Measurements from ENCODE around the gene AUNIP. TPM values are rescaled to one million over a fixed set of nuclear protein-coding genes. Genes with fewer than 3 reads are reported as not detected.
A peak's percentile ranks its signal among the peaks of the same experiment; 100 is the strongest.

The AUNIP gene
- total RNA-seq, 1 experiment from 2014 or later = 9.4 TPM

DNA sequence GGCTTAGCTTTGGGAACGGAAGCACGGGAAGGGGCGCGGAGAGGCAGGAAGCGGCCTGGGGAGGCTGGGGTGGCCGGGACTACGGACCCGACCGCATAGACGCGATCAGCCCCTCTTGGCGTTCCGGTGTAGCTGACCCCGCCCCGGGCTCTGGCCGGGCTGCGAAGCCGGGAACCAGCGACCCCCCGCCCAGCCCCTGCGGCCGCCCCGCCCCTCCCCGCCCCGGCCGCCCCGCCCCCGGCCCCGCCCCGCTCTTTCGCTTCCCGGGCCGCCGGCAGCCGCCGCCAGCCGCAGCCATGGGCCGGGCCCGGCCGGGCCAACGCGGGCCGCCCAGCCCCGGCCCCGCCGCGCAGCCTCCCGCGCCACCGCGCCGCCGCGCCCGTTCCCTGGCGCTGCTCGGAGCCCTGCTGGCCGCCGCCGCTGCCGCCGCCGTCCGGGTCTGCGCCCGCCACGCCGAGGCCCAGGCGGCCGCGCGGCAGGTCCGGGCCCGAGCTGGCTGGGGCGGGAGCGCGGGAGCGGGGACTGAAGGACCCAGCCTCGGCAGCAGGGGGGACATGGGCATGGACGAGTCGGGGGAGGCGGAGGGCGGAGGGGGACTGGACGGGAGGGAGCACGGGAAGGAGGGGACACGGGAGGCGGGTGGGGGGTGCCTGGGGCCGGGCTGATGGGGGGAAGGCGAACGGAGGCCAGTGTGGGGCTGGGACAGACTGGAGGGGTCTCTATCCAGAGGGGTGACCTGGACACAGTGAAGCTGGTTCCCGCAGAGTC, 59.1 kb downstream of the AUNIP start, which contains the start of gene SELENON:
SELENON (plus strand) TSS at position 259 of the 768 bp plus-strand sequence; CDS start at position 297, 38 bp downstream.
- Mint-ChIP-seq H3K36me3 (ENCODE audit: insufficient read depth, unreplicated experiment) (no peaks in the 10 kb centered on the region), H3K4me3 (ENCODE audit: unreplicated experiment) (peak within 1 kb of the TSS; percentile 70), H3K27me3 (ENCODE audit: insufficient read depth, unreplicated experiment) (no peaks in the 10 kb centered on the region), H3K4me1 (ENCODE audit: insufficient read depth, unreplicated experiment) (peaks cover 18% of the 10 kb centered on the region), H3K9me3 (ENCODE audit: unreplicated experiment) (no peaks in the 10 kb centered on the region), H3K27ac (ENCODE audit: low read depth, unreplicated experiment) (peak within 1 kb of the TSS; percentile 65)
- TF ChIP-seq, protein P1, sequence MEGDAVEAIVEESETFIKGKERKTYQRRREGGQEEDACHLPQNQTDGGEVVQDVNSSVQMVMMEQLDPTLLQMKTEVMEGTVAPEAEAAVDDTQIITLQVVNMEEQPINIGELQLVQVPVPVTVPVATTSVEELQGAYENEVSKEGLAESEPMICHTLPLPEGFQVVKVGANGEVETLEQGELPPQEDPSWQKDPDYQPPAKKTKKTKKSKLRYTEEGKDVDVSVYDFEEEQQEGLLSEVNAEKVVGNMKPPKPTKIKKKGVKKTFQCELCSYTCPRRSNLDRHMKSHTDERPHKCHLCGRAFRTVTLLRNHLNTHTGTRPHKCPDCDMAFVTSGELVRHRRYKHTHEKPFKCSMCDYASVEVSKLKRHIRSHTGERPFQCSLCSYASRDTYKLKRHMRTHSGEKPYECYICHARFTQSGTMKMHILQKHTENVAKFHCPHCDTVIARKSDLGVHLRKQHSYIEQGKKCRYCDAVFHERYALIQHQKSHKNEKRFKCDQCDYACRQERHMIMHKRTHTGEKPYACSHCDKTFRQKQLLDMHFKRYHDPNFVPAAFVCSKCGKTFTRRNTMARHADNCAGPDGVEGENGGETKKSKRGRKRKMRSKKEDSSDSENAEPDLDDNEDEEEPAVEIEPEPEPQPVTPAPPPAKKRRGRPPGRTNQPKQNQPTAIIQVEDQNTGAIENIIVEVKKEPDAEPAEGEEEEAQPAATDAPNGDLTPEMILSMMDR (IDR thresholded peaks at IDR 0.05; ENCODE audit: unreplicated experiment) = no peak
- ChIA-PET POLR2A (interaction anchor here (0.6 to 2.3 kb wide), 3 partner anchors 19 to 553 kb away, joined by 3 to 6 read pairs (median 5); partner anchors contain the start of genes MTFR1L and RSRP1), CTCF (interaction anchor here (0.5 to 3.8 kb wide), 6 partner anchors 10 to 296 kb away, joined by 3 to 16 read pairs (median 5); no protein-coding TSS in a partner anchor)
- intact Hi-C loops (cut with micrococcal nuclease) = loop anchor here (5.0 to 10.0 kb wide), 5 partner anchors 103 to 555 kb away; partner anchors contain the start of gene RSRP1
- no TSS peak for BruUV-seq (replicated peaks)
- DNase-seq (ENCODE audit: unreplicated experiment) = peak; percentile 21

DNA sequence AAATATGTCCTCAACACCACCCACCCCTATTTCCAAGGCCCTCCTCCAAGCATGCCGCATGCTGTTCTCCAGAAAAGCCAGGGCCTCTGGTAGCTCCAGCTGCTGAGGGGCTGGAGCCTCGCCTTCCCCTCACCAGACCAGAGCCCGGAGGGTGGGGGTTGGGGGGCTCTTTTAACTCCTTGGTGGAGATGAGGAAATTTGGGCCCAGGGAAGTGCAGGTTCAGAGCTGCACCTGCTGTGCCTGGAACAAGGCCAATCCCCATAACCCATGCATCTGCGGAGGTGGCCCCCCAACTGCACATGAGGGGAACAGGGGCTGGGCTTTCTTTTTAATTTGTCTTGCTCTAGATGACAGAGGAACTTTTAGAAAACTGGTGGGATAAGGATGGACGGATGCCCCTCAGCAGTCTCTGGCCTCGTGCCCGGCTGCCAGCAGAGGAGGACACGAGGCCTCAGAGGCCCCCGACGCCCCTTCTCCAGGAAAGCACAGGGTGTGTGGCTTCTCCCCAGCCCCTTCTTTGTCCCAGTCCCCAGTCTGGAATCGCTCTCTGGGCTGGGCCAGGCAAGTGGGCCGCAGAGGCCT, 59.8 kb downstream of the AUNIP start:
- TF ChIP-seq, protein P1 (IDR thresholded peaks at IDR 0.05; ENCODE audit: unreplicated experiment) = no peak
- Mint-ChIP-seq H3K4me3 (ENCODE audit: unreplicated experiment) (peak overlapping the region; percentile 70), H3K4me1 (ENCODE audit: insufficient read depth, unreplicated experiment) (peaks cover 18% of the 10 kb centered on the region), H3K36me3 (ENCODE audit: insufficient read depth, unreplicated experiment) (no peaks in the 10 kb centered on the region), H3K9me3 (ENCODE audit: unreplicated experiment) (no peaks in the 10 kb centered on the region), H3K27me3 (ENCODE audit: insufficient read depth, unreplicated experiment) (no peaks in the 10 kb centered on the region), H3K27ac (ENCODE audit: low read depth, unreplicated experiment) (no peak overlapping the region)
- intact Hi-C loops (cut with micrococcal nuclease) = loop anchor here (5.0 to 10.0 kb wide), 5 partner anchors 102 to 555 kb away; partner anchors contain the start of gene RSRP1
- ChIA-PET CTCF (interaction anchor here (0.6 to 3.8 kb wide), 4 partner anchors 11 to 296 kb away, joined by 3 to 12 read pairs (median 6); no protein-coding TSS in a partner anchor), POLR2A (interaction anchor here (0.6 kb wide), 2 partner anchors 323 to 552 kb away, joined by 3 to 5 read pairs; partner anchors contain the start of gene RSRP1)
- no peak for DNase-seq (ENCODE audit: unreplicated experiment)
- no TSS peak for BruUV-seq (replicated peaks)

DNA sequence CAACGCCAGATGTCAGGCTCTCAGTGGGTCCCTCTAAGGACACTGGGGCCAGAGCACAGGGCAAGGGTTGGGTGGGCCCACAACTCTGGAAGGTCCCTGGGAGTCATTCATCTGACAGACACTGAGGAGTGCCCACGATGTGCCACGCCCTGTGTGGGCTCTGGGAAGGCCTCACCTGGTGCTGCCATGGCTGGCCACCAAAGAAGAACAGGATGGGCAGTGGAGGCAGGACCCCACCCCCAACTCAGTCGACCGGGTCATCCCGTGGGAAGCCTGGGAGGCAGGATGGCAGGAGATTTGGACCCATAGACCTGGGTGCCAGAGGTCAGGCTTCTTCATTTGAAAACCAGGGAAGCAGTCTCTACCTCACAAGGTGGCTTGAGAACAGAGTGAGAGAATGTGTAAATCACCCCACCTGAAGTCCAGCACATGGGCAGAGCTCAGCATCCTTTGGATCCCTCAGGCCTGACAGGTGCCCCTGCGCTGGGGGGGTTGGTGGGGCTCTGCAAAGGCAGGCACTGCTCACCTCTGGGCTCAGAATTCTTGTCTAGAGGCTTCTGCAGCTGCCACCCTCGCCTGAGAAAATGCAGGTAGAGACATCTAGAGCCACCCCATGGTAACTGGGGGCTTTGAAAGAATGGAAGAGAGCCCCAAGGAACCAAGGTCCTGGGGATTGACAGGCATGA, 60.4 kb downstream of the AUNIP start:
- Mint-ChIP-seq H3K4me3 (ENCODE audit: unreplicated experiment) (peak overlapping the region; percentile 70), H3K27ac (ENCODE audit: low read depth, unreplicated experiment) (no peak overlapping the region), H3K4me1 (ENCODE audit: insufficient read depth, unreplicated experiment) (peaks cover 18% of the 10 kb centered on the region), H3K9me3 (ENCODE audit: unreplicated experiment) (no peaks in the 10 kb centered on the region), H3K27me3 (ENCODE audit: insufficient read depth, unreplicated experiment) (no peaks in the 10 kb centered on the region), H3K36me3 (ENCODE audit: insufficient read depth, unreplicated experiment) (no peaks in the 10 kb centered on the region)
- no TSS peak for BruUV-seq (replicated peaks)
- no peak for DNase-seq (ENCODE audit: unreplicated experiment)
- POLR2A ChIA-PET = no interaction called here
- intact Hi-C loops (cut with micrococcal nuclease) = loop anchor here (5.0 to 10.0 kb wide), 5 partner anchors 102 to 554 kb away; partner anchors contain the start of gene RSRP1
- TF ChIP-seq, protein P1 (IDR thresholded peaks at IDR 0.05; ENCODE audit: unreplicated experiment) = no peak
- CTCF ChIA-PET = interaction anchor here (0.5 to 3.8 kb wide), 9 partner anchors 11 to 280 kb away, joined by 3 to 14 read pairs (median 4); partner anchors contain the start of gene PAFAH2
